Gastrocnemius medialis (tissue), 4 donors: ENCODE data around the gene SPON1. TPM values are rescaled to one million over a fixed set of nuclear protein-coding genes. Genes with fewer than 3 reads are reported as not detected.

Experiments
- ATAC-seq, 2 donors: fragments of 150-250 bp; one replicate each; pipeline ENCODE4 v1.9.1; 2016
- DNase-seq, 2 donors: peaks; one replicate each; pipeline ENCODE4 v3.0.0-alpha.2; 2019
- H3K27ac ChIP-seq, 4 donors: fragments of 200-600 bp; sonication (generic); 1 replicate in 1 of 4; 2 replicates in 3 of 4; pipeline ENCODE4 v1.5.1; 2016 to 2018; ENCODE audit warnings: mild to moderate bottlenecking in 2 of 4, moderate library complexity in 1 of 4
- H3K27me3 ChIP-seq, 3 donors: fragments of 200-600 bp; sonication (generic) in 2 of 3; 1 replicate in 1 of 3; 2 replicates in 2 of 3; pipeline versions ENCODE4 v1.5.1 to v1.6.0; 2016 to 2019; ENCODE audit warnings: mild to moderate bottlenecking in 1 of 3, moderate library complexity in 1 of 3
- H3K36me3 ChIP-seq, 2 donors: fragments of 200-600 bp; sonication (generic) in 1 of 2; one replicate each; pipeline ENCODE4 v1.5.1; 2017 to 2018
- H3K4me1 ChIP-seq, 2 donors: fragments of 200-600 bp; sonication (generic) in 1 of 2; one replicate each; pipeline ENCODE4 v1.5.1; 2016 to 2017; ENCODE audit warnings: mild to moderate bottlenecking in 2 of 2
- H3K4me3 ChIP-seq, 4 donors: fragments of 200-600 bp; sonication (generic) in 3 of 4; 1 replicate in 1 of 4; 2 replicates in 3 of 4; pipeline ENCODE4 v1.5.1; 2016 to 2019; ENCODE audit warnings: mild to moderate bottlenecking in 2 of 4
- H3K9me3 ChIP-seq, 3 donors: fragments of 200-600 bp; sonication (generic) in 2 of 3; 1 replicate in 1 of 3; 2 replicates in 2 of 3; pipeline ENCODE4 v1.5.1; 2016 to 2019
- CTCF ChIP-seq, 5 experiments: fragments of 450-650 bp in 3 of 5; fragments of 200-600 bp in 2 of 5; sonication (generic) in 2 of 5; IDR thresholded peaks in 4 of 5; conservative IDR thresholded peaks in 1 of 5; 1 replicate in 4 of 5; 2 replicates in 1 of 5; pipeline ENCODE4 v1.5.1; 2016 to 2019; ENCODE audit warnings: antibody characterized with exemption in 5 of 5, mild to moderate bottlenecking in 3 of 5, moderate library complexity in 3 of 5
- POLR2A ChIP-seq, 2 donors: fragments of 450-650 bp; IDR thresholded peaks; one replicate each; pipeline ENCODE4 v1.6.1; 2017; ENCODE audit warnings: antibody characterized with exemption in 2 of 2, mild to moderate bottlenecking in 2 of 2, moderate library complexity in 2 of 2
- in situ Hi-C, 4 donors: fragments of 200-750 bp; cut with MboI; loops; one replicate each; pipeline versions ENCODE4 v1.15.0 to v1.8.0; 2017; ENCODE audit warnings: low sequenced_read_pairs in 4 of 4
- intact Hi-C: fragments of 100-400 bp; cut with DNase I; formaldehyde crosslinking; loops from one replicate; pipeline ENCODE4 v1.15.1; 2023; ENCODE audit warnings: low total_unique reads
- total RNA-seq, 4 donors: library from RNA; depleted of rRNA; stranded (reverse); fragments of >200 nt; gene quantifications; one replicate each; pipeline versions ENCODE4 v1.1.0 to v1.2.3, GENCODE V29; 2016

The SPON1 gene
- total RNA-seq, 4 donors from 2014 or later, result 0.10 to 1.6 (median 0.36) TPM

DNA sequence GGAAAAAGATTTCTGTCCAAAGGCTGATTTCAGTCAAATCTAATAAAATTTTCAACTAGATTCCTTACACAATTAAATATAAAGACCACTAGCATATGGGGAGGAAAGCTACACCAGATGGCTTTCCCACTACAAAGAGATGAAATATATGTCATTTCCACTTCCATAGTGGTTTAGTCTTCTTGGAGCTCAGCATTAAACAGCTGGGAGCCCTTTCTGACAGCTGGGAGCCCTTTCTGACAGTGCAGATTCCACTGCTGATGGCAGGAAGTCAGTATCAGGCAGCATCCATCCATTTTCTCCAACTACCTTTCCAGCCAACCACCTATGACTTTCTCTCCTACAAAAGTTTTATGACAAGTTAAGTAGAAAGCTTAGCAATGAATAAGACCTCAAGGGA is 218.6 kb downstream of the SPON1 start:
- no peaks in the 10 kb centered on the region for H3K36me3 ChIP-seq
- ATAC-seq (no peak), DNase-seq (no peak)
- intact Hi-C loops, result no loop called here
- no peak overlapping the region for H3K27ac ChIP-seq
- no peaks in the 10 kb centered on the region for H3K27me3 ChIP-seq
- H3K9me3 ChIP-seq, result no peaks in the 10 kb centered on the region
- no peaks in the 10 kb centered on the region for H3K4me1 ChIP-seq
- in situ Hi-C loops, result no loop called here
- TF ChIP-seq CTCF (IDR thresholded peaks at IDR 0.05 in 4 of 5, conservative IDR thresholded peaks at IDR 0.05 in 1 of 5) (no peak), POLR2A (IDR thresholded peaks at IDR 0.05) (no peak)
- no peak overlapping the region for H3K4me3 ChIP-seq

- Histone ChIP-seq H3K4me3 (no peak overlapping the region), H3K36me3 (no peaks in the 10 kb centered on the region), H3K27me3 (no peaks in the 10 kb centered on the region), H3K4me1 (no peaks in the 10 kb centered on the region), H3K9me3 (no peaks in the 10 kb centered on the region), H3K27ac (no peak overlapping the region)
- ATAC-seq (no peak), DNase-seq (no peak)
- intact Hi-C loops, result no loop called here
- in situ Hi-C loops, result no loop called here
- TF ChIP-seq POLR2A (IDR thresholded peaks at IDR 0.05), result no peak
These were observed 220.4 kb downstream of the SPON1 start for GRCh38 chr11:14182833-14183364.

- H3K4me3 ChIP-seq, result no peak overlapping the region
- H3K27me3 ChIP-seq, result no peaks in the 10 kb centered on the region
- in situ Hi-C loops (no loop called here), intact Hi-C loops (no loop called here)
- DNase-seq (no peak), ATAC-seq (no peak)
- no peak overlapping the region for H3K27ac ChIP-seq
- no peaks in the 10 kb centered on the region for H3K9me3 ChIP-seq
- no peaks in the 10 kb centered on the region for H3K36me3 ChIP-seq
- H3K4me1 ChIP-seq, result peaks cover 0 to under 1% of the 10 kb centered on the region in 2 donors
- TF ChIP-seq POLR2A (IDR thresholded peaks at IDR 0.05), result no peak
- TF ChIP-seq CTCF (IDR thresholded peaks at IDR 0.05 in 4 of 5, conservative IDR thresholded peaks at IDR 0.05 in 1 of 5), result no peak
These were observed 221.8 kb downstream of the SPON1 start for GRCh38 chr11:14184028-14184940.

DNA sequence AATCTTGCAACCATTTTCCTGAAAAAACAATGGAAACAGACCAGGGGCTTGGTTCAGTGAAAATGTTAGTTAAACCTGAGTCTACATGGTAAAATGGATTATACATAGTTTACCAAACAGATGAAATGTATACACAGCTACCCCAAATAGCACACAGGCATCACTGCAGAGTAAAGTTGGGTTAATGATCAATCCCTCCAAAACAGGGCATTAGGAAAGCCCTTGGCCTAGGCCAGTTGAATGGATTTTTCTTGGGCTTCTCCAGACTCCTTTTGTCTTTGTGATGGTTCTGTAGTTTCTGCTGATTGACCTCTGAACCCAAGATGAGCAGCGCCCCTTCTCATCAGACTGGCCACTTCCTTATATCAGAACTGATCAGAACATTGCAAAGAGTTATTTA is 222.9 kb downstream of the SPON1 start:
- no peak for TF ChIP-seq CTCF (IDR thresholded peaks at IDR 0.05 in 4 of 5, conservative IDR thresholded peaks at IDR 0.05 in 1 of 5)
- TF ChIP-seq POLR2A (IDR thresholded peaks at IDR 0.05), result no peak

DNA sequence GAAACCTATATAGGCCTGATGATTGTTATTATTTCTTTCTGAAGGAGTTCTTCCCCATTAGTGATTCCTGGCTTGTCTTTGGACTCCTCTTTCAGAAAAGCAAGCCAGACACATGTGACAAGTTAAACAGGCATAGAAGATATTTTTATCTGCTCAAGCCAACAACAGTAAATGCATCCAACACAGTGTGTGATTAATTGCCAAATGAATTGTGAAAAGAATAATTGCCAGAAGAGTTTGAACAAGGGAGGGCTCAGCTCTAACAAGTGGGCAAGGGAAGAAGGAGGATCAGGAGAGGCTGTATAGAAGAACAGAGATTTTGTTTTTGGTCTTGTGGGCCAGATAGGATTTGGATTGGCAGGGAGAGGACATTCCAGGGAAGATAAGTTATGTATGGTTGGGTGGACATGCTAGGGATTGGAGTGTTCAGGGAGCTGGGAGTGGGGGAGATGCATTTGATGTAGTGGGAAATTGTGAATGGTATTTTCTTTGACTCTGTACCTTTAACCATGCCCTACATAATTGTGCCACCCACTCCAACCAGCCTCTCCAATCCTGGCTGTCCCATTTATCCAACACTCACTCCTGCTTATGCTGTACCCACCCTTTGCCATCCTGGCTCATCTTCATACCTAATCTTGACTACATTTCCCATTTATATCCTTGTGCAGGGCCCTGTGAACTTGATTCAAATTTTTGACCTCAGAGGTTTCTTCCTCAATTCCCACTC is 223.7 kb downstream of the SPON1 start:
- Histone ChIP-seq H3K4me1 (peaks cover 0 to 3% of the 10 kb centered on the region in 2 donors), H3K4me3 (no peak overlapping the region), H3K36me3 (no peaks in the 10 kb centered on the region), H3K27me3 (no peaks in the 10 kb centered on the region), H3K27ac (no peak overlapping the region), H3K9me3 (no peaks in the 10 kb centered on the region)
- DNase-seq, result no peak
- in situ Hi-C loops, result no loop called here
- ATAC-seq, result no peak
- no peak for TF ChIP-seq CTCF (IDR thresholded peaks at IDR 0.05 in 4 of 5, conservative IDR thresholded peaks at IDR 0.05 in 1 of 5)
- TF ChIP-seq POLR2A (IDR thresholded peaks at IDR 0.05), result no peak
- intact Hi-C loops, result no loop called here

More for the DNA sequence above, 222.9 kb downstream of the SPON1 start:
- Histone ChIP-seq H3K36me3 (no peaks in the 10 kb centered on the region), H3K4me3 (no peak overlapping the region), H3K4me1 (peaks cover 0 to 3% of the 10 kb centered on the region in 2 donors), H3K27ac (no peak overlapping the region), H3K27me3 (no peaks in the 10 kb centered on the region), H3K9me3 (no peaks in the 10 kb centered on the region)
- ATAC-seq (no peak), DNase-seq (no peak)
- in situ Hi-C loops, result no loop called here
- intact Hi-C loops, result no loop called here
